Esophagus muscularis mucosa (tissue), 4 donors: ENCODE measurements around the gene STAMBP. TPM values are rescaled to one million over a fixed set of nuclear protein-coding genes. Genes with fewer than 3 reads are reported as not detected.
"Not testable (repeated sequence)": the region's sequence is repeated elsewhere in the genome, so short reads cannot be mapped to it uniquely, and the experiment has no call there.

ENCODE experiments used
- DNase-seq: peaks from one replicate; pipeline ENCODE4 v3.0.0-alpha.2; 2017; ENCODE audit errors: extremely low spot score
- H3K27ac ChIP-seq, 4 donors: fragments of 200-600 bp; sonication (generic); replicated peaks in 1 of 4; 1 replicate in 3 of 4; 2 replicates in 1 of 4; pipeline ENCODE4 v1.5.1; 2016 to 2019; ENCODE audit warnings: mild to moderate bottlenecking in 1 of 4
- H3K27me3 ChIP-seq, 4 donors: fragments of 200-600 bp; sonication (generic); one replicate each; pipeline versions ENCODE4 v1.5.1 to v1.6.0; 2016 to 2019
- H3K36me3 ChIP-seq, 4 donors: fragments of 200-600 bp; sonication (generic); one replicate each; pipeline ENCODE4 v1.5.1; 2016 to 2019
- H3K4me1 ChIP-seq, 4 donors: fragments of 200-600 bp; sonication (generic); one replicate each; pipeline ENCODE4 v1.5.1; 2016 to 2019
- H3K4me3 ChIP-seq, 4 donors: fragments of 200-600 bp; sonication (generic); 1 replicate in 2 of 4; 2 replicates in 2 of 4; pipeline ENCODE4 v1.5.1; 2016 to 2019; ENCODE audit warnings: mild to moderate bottlenecking in 4 of 4, moderate library complexity in 1 of 4
- H3K9me3 ChIP-seq, 4 donors: fragments of 200-600 bp; sonication (generic); 1 replicate in 3 of 4; 2 replicates in 1 of 4; pipeline ENCODE4 v1.5.1; 2016 to 2019
- CTCF ChIP-seq, 3 experiments: fragments of 200-600 bp in 2 of 3; fragments of 450-650 bp in 1 of 3; sonication (generic) in 2 of 3; IDR thresholded peaks; one replicate each; pipeline ENCODE4 v1.5.1; 2017 to 2019; ENCODE audit warnings: antibody characterized with exemption in 3 of 3, mild to moderate bottlenecking in 2 of 3, moderate library complexity in 1 of 3
- EP300 ChIP-seq: sonication (generic); formaldehyde crosslinking; IDR thresholded peaks from one replicate; pipeline ENCODE4 v1.6.1; 2017; ENCODE audit warnings: antibody characterized with exemption
- POLR2A ChIP-seq: fragments of 450-650 bp; IDR thresholded peaks from one replicate; pipeline ENCODE4 v1.6.1; 2017; ENCODE audit warnings: antibody characterized with exemption, moderate library complexity, mild to moderate bottlenecking, low read depth
- POLR2AphosphoS5 ChIP-seq, 2 donors: sonication (generic); formaldehyde crosslinking; IDR thresholded peaks; one replicate each; pipeline ENCODE4 v1.6.1; 2017; ENCODE audit warnings: antibody characterized with exemption in 2 of 2
- WGBS: methylation state at CpG from one replicate; pipeline ENCODE4 v1.1.5; 2018; 5-methylcytosine and 5-hydroxymethylcytosine counted together
- intact Hi-C: fragments of 100-400 bp; cut with DNase I; formaldehyde crosslinking; loops from one replicate; pipeline ENCODE4 v1.15.1; 2023
- total RNA-seq, 4 donors: library from RNA; depleted of rRNA; stranded (reverse); fragments of >200 nt; gene quantifications; one replicate each; pipeline versions ENCODE4 v1.1.0 to v1.2.1, GENCODE V29; 2016

The STAMBP gene
- total RNA-seq, 4 donors from 2014 or later, result 32.3 to 73.8 (median 34.1) TPM

- peak; percentile 80 for DNase-seq
- H3K4me3 ChIP-seq, result peak overlapping the region; percentile 59 to 76 (median 63)
- H3K36me3 ChIP-seq, result peaks cover 0 to 55% (median 28%) of the 10 kb centered on the region in 4 donors
- TF ChIP-seq CTCF (IDR thresholded peaks at IDR 0.05) (no peak), EP300 (no peak), POLR2AphosphoS5 (IDR thresholded peaks at IDR 0.05) (peak; percentile 30 to 86), POLR2A (no peak)
- no peaks in the 10 kb centered on the region for H3K27me3 ChIP-seq
- 25% methylated on average over 9 of the region's 10 CpGs for WGBS
- peak overlapping the region; percentile 93 to 94 (median 94) for H3K27ac ChIP-seq
- no peaks in the 10 kb centered on the region for H3K9me3 ChIP-seq
- peaks cover 0 to 50% (median 35%) of the 10 kb centered on the region in 4 donors for H3K4me1 ChIP-seq
- intact Hi-C loops, result no loop called here
Measured at GRCh38 chr2:73901143-73901542, 72.4 kb downstream of the STAMBP start.

GRCh38 chr2:73902284-73902683 is 73.5 kb downstream of the STAMBP start:
- peak overlapping the region; percentile 63 to 94 (median 94) for H3K27ac ChIP-seq
- 51% methylated on average over 4 of the region's 4 CpGs for WGBS
- no peaks in the 10 kb centered on the region for H3K27me3 ChIP-seq
- intact Hi-C loops, result no loop called here
- peaks cover 0 to 57% (median 44%) of the 10 kb centered on the region in 4 donors for H3K4me1 ChIP-seq
- peak; percentile 24 for DNase-seq
- H3K9me3 ChIP-seq, result no peaks in the 10 kb centered on the region
- H3K36me3 ChIP-seq, result peaks cover 0 to 57% (median 34%) of the 10 kb centered on the region in 4 donors
- peak overlapping the region in 1 of 4 donors; percentile 60 for H3K4me3 ChIP-seq
- TF ChIP-seq EP300 (no peak), POLR2AphosphoS5 (IDR thresholded peaks at IDR 0.05) (peak; percentile 51 to 90)

GRCh38 chr2:73903313-73903712 is 74.6 kb downstream of the STAMBP start:
- intact Hi-C loops, result no loop called here
- Histone ChIP-seq H3K36me3 (peaks cover 0 to 65% (median 37%) of the 10 kb centered on the region in 4 donors), H3K9me3 (no peaks in the 10 kb centered on the region), H3K27me3 (no peaks in the 10 kb centered on the region), H3K27ac (peak overlapping the region; percentile 63 to 94 (median 94)), H3K4me3 (no peak overlapping the region), H3K4me1 (peaks cover 0 to 67% (median 53%) of the 10 kb centered on the region in 4 donors)
- DNase-seq, result peak; percentile 7
- WGBS, result 48% methylated on average over 4 of the region's 4 CpGs
- TF ChIP-seq POLR2AphosphoS5 (IDR thresholded peaks at IDR 0.05) (peak in 1 of 2 donors; percentile 61), EP300 (no peak)

- peaks cover 0 to 73% (median 42%) of the 10 kb centered on the region in 4 donors for H3K36me3 ChIP-seq
- intact Hi-C loops, result not testable (repeated sequence)
- 53% methylated on average over 5 of the region's 5 CpGs for WGBS
Measured at GRCh38 chr2:73903949-73904613, 75.3 kb downstream of the STAMBP start.

GRCh38 chr2:73904952-73905351 is 76.2 kb downstream of the STAMBP start:
- H3K36me3 ChIP-seq, result peaks cover 0 to 78% (median 42%) of the 10 kb centered on the region in 4 donors
- DNase-seq, result no peak
- WGBS, result 52% methylated on average over 1 of the region's 1 CpG

More at GRCh38 chr2:73903949-73904613, 75.3 kb downstream of the STAMBP start:
- peak in 1 of 2 donors; percentile 79 for TF ChIP-seq POLR2AphosphoS5 (IDR thresholded peaks at IDR 0.05)
- H3K4me1 ChIP-seq, result peaks cover 0 to 70% (median 58%) of the 10 kb centered on the region in 4 donors
- H3K27ac ChIP-seq, result peak overlapping the region; percentile 63 to 94 (median 94)
- DNase-seq, H3K27me3 ChIP-seq, H3K9me3 ChIP-seq, H3K4me3 ChIP-seq: not testable (repeated sequence)

More at GRCh38 chr2:73904952-73905351, 76.2 kb downstream of the STAMBP start:
- H3K4me3 ChIP-seq, result no peak overlapping the region
- intact Hi-C loops, result no loop called here
- peaks cover 0 to 63% (median 58%) of the 10 kb centered on the region in 4 donors for H3K4me1 ChIP-seq
- no peaks in the 10 kb centered on the region for H3K9me3 ChIP-seq
- H3K27ac ChIP-seq, result peak overlapping the region in 3 of 4 donors; percentile 30 to 94 (median 59)
- TF ChIP-seq POLR2A (no peak), POLR2AphosphoS5 (IDR thresholded peaks at IDR 0.05) (no peak), CTCF (IDR thresholded peaks at IDR 0.05) (no peak), EP300 (no peak)
- H3K27me3 ChIP-seq, result no peaks in the 10 kb centered on the region
